Breast epithelium (tissue), 3 donors: ENCODE results near the gene ELMO1.

Experiments used
- POLR2A ChIP-seq: fragments of 450-650 bp; IDR thresholded peaks from one replicate; pipeline ENCODE4 v1.6.1; 2016; ENCODE audit warnings: antibody characterized with exemption, mild to moderate bottlenecking, moderate library complexity
- POLR2AphosphoS5 ChIP-seq, 3 donors: sonication (generic); formaldehyde crosslinking; IDR thresholded peaks; one replicate each; pipeline ENCODE4 v1.6.1; 2017; ENCODE audit warnings: antibody characterized with exemption in 3 of 3
- TF ChIP-seq, protein P1 (sequence below), 3 donors: fragments of 450-650 bp; IDR thresholded peaks; one replicate each; pipeline ENCODE4 v1.5.1; 2016 to 2017; ENCODE audit warnings: antibody characterized with exemption in 3 of 3, mild to moderate bottlenecking in 3 of 3, moderate library complexity in 3 of 3

- TF ChIP-seq, protein P1, sequence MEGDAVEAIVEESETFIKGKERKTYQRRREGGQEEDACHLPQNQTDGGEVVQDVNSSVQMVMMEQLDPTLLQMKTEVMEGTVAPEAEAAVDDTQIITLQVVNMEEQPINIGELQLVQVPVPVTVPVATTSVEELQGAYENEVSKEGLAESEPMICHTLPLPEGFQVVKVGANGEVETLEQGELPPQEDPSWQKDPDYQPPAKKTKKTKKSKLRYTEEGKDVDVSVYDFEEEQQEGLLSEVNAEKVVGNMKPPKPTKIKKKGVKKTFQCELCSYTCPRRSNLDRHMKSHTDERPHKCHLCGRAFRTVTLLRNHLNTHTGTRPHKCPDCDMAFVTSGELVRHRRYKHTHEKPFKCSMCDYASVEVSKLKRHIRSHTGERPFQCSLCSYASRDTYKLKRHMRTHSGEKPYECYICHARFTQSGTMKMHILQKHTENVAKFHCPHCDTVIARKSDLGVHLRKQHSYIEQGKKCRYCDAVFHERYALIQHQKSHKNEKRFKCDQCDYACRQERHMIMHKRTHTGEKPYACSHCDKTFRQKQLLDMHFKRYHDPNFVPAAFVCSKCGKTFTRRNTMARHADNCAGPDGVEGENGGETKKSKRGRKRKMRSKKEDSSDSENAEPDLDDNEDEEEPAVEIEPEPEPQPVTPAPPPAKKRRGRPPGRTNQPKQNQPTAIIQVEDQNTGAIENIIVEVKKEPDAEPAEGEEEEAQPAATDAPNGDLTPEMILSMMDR (IDR thresholded peaks at IDR 0.05), result no peak
- TF ChIP-seq POLR2A (no peak), POLR2AphosphoS5 (IDR thresholded peaks at IDR 0.05) (no peak)
Observed at GRCh38 chr7:37128327-37129034, 320.2 kb downstream of the ELMO1 start.
